ENCODE measurements around the gene PPP1R36.

GRCh38 chr14:64536488-64537245 is 13.1 kb upstream of the PPP1R36 start:
- TF ChIP-seq GATA2 (IDR thresholded peaks at IDR 0.05; ENCODE audit: low read depth, low read length) (no peak), GATA3 (IDR thresholded peaks at IDR 0.05; ENCODE audit: low read depth, low read length) (no peak)
